ENCODE results near the gene TRIM14.
"Not testable (repeated sequence)": the region's sequence is repeated elsewhere in the genome, so short reads cannot be mapped to it uniquely, and the experiment has no call there.

DNA sequence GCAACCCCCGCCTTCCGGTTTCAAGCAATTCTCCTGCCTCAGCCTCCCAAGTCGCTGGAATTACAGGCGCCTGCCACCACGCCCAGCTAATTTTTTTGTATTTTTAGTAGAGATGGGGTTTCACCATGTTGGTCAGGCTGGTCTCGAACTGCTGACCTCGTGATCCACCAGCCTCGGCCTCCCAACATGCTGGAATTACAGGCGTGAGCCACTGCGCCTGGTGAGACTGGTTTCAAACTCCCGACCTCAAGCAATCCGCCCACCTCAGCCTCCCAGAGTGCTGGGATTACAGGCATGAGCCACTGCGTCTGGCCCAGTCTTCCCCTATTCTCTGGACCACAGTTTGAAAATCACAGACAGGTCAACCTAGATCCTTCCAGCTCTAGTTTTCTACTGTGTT lies 5.1 kb upstream of the TRIM14 start:
- not testable (repeated sequence) for TF ChIP-seq POLR2A (IDR thresholded peaks at IDR 0.05)
- TF ChIP-seq, protein P1, sequence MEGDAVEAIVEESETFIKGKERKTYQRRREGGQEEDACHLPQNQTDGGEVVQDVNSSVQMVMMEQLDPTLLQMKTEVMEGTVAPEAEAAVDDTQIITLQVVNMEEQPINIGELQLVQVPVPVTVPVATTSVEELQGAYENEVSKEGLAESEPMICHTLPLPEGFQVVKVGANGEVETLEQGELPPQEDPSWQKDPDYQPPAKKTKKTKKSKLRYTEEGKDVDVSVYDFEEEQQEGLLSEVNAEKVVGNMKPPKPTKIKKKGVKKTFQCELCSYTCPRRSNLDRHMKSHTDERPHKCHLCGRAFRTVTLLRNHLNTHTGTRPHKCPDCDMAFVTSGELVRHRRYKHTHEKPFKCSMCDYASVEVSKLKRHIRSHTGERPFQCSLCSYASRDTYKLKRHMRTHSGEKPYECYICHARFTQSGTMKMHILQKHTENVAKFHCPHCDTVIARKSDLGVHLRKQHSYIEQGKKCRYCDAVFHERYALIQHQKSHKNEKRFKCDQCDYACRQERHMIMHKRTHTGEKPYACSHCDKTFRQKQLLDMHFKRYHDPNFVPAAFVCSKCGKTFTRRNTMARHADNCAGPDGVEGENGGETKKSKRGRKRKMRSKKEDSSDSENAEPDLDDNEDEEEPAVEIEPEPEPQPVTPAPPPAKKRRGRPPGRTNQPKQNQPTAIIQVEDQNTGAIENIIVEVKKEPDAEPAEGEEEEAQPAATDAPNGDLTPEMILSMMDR (IDR thresholded peaks at IDR 0.05) = not testable (repeated sequence)

All from right lobe of liver (tissue), 4 donors.